ENCODE data around the gene CD47. TPM values are rescaled to one million over a fixed set of nuclear protein-coding genes. Genes with fewer than 3 reads are reported as not detected.
A peak's percentile ranks its signal among the peaks of the same experiment; 100 is the strongest.

The CD47 gene
- total RNA-seq, 2 experiments from 2014 or later = 58.6 to 104 TPM

- Mint-ChIP-seq H3K9me3 (ENCODE audit: low read depth) (peaks cover 6% of the 10 kb centered on the region), H3K36me3 (ENCODE audit: low read depth) (no peaks in the 10 kb centered on the region), H3K4me3 (no peak overlapping the region), H3K4me1 (peaks cover 42% of the 10 kb centered on the region), H3K27ac (peak overlapping the region; percentile 66), H3K27me3 (no peaks in the 10 kb centered on the region)
- ATAC-seq = peak; percentile 53
- intact Hi-C loops (cut with DNase I, micrococcal nuclease) = loop anchor here in 1 of 2 experiments (2.0 kb wide), 1 partner anchor 17 kb away; no protein-coding TSS in a partner anchor
- CTCF ChIA-PET = interaction anchor here (0.8 to 2.6 kb wide), 3 partner anchors 12 to 211 kb away, joined by 3 to 10 read pairs (median 7); no protein-coding TSS in a partner anchor
- peak; percentile 28 for DNase-seq
- POLR2A ChIA-PET = interaction anchor here (1.4 to 2.4 kb wide), 2 partner anchors 16 to 25 kb away, joined by 4 to 9 read pairs; no protein-coding TSS in a partner anchor
Observed at GRCh38 chr3:108117241-108117775, 26.5 kb upstream of the CD47 start.

GRCh38 chr3:108114423-108115065 lies 23.7 kb upstream of the CD47 start:
- Mint-ChIP-seq H3K36me3 (ENCODE audit: low read depth) (no peaks in the 10 kb centered on the region), H3K4me1 (peaks cover 27% of the 10 kb centered on the region), H3K27ac (no peak overlapping the region), H3K4me3 (no peak overlapping the region), H3K27me3 (no peaks in the 10 kb centered on the region), H3K9me3 (ENCODE audit: low read depth) (peaks cover 5% of the 10 kb centered on the region)
- ChIA-PET POLR2A (no interaction called here), CTCF (interaction anchor here (0.6 to 0.8 kb wide), 3 partner anchors 15 to 347 kb away, joined by 3 read pairs; no protein-coding TSS in a partner anchor)
- intact Hi-C loops (cut with DNase I, micrococcal nuclease) = no loop called here
- DNase-seq (no peak), ATAC-seq (no peak)

- peaks cover 2% of the 10 kb centered on the region for H3K9me3 Mint-ChIP-seq (ENCODE audit: low read depth)
- no peak for DNase-seq
- H3K36me3 Mint-ChIP-seq (ENCODE audit: low read depth) = no peaks in the 10 kb centered on the region
- H3K4me3 Mint-ChIP-seq = no peak overlapping the region
- H3K27me3 Mint-ChIP-seq = no peaks in the 10 kb centered on the region
- POLR2A ChIA-PET = no interaction called here
- intact Hi-C loops (cut with DNase I, micrococcal nuclease) = no loop called here
- no peak overlapping the region for H3K27ac Mint-ChIP-seq
- CTCF ChIA-PET = no interaction called here
- no peak for ATAC-seq
- H3K4me1 Mint-ChIP-seq = peaks cover 21% of the 10 kb centered on the region
Observed at GRCh38 chr3:108113975-108114374, 23.1 kb upstream of the CD47 start.

- ATAC-seq = no peak
- Mint-ChIP-seq H3K4me1 (peaks cover 4% of the 10 kb centered on the region), H3K27ac (no peak overlapping the region), H3K9me3 (ENCODE audit: low read depth) (no peaks in the 10 kb centered on the region), H3K4me3 (no peak overlapping the region), H3K27me3 (no peaks in the 10 kb centered on the region), H3K36me3 (ENCODE audit: low read depth) (no peaks in the 10 kb centered on the region)
- DNase-seq = no peak
- intact Hi-C loops (cut with DNase I, micrococcal nuclease) = no loop called here
- ChIA-PET POLR2A (no interaction called here), CTCF (no interaction called here)
Observed at GRCh38 chr3:108110934-108111333, 20.1 kb upstream of the CD47 start.

GRCh38 chr3:108108416-108108815 lies 17.6 kb upstream of the CD47 start:
- ATAC-seq (no peak), DNase-seq (no peak)
- peaks cover 4% of the 10 kb centered on the region for H3K4me1 Mint-ChIP-seq
- H3K27ac Mint-ChIP-seq = no peak overlapping the region
- ChIA-PET CTCF (interaction anchor here (0.8 to 1.8 kb wide), 2 partner anchors 16 to 48 kb away, joined by 3 to 6 read pairs; no protein-coding TSS in a partner anchor), POLR2A (no interaction called here)
- no peak overlapping the region for H3K4me3 Mint-ChIP-seq
- H3K27me3 Mint-ChIP-seq = no peaks in the 10 kb centered on the region
- no peaks in the 10 kb centered on the region for H3K9me3 Mint-ChIP-seq (ENCODE audit: low read depth)
- H3K36me3 Mint-ChIP-seq (ENCODE audit: low read depth) = no peaks in the 10 kb centered on the region
- intact Hi-C loops (cut with DNase I, micrococcal nuclease) = no loop called here

- POLR2A ChIA-PET = no interaction called here
- Mint-ChIP-seq H3K27me3 (no peaks in the 10 kb centered on the region), H3K9me3 (ENCODE audit: low read depth) (no peaks in the 10 kb centered on the region), H3K27ac (no peak overlapping the region), H3K4me1 (peaks cover 18% of the 10 kb centered on the region), H3K4me3 (no peak overlapping the region), H3K36me3 (ENCODE audit: low read depth) (no peaks in the 10 kb centered on the region)
- ATAC-seq = no peak
- DNase-seq = no peak
- intact Hi-C loops (cut with DNase I, micrococcal nuclease) = no loop called here
- CTCF ChIA-PET = interaction anchor here (2.3 kb wide), 1 partner anchor 11 kb away, joined by 10 read pairs; no protein-coding TSS in a partner anchor
Observed at GRCh38 chr3:108106449-108106848, 15.6 kb upstream of the CD47 start.

- H3K27ac Mint-ChIP-seq = no peak overlapping the region
- DNase-seq (no peak), ATAC-seq (no peak)
- ChIA-PET POLR2A (no interaction called here), CTCF (interaction anchor here (1.0 to 2.3 kb wide), 2 partner anchors 12 to 16 kb away, joined by 4 to 10 read pairs; no protein-coding TSS in a partner anchor)
- no peaks in the 10 kb centered on the region for H3K27me3 Mint-ChIP-seq
- no peaks in the 10 kb centered on the region for H3K36me3 Mint-ChIP-seq (ENCODE audit: low read depth)
- H3K4me1 Mint-ChIP-seq = peaks cover 23% of the 10 kb centered on the region
- H3K9me3 Mint-ChIP-seq (ENCODE audit: low read depth) = no peaks in the 10 kb centered on the region
- no peak overlapping the region for H3K4me3 Mint-ChIP-seq
- intact Hi-C loops (cut with DNase I, micrococcal nuclease) = no loop called here
Observed at GRCh38 chr3:108106031-108106430, 15.2 kb upstream of the CD47 start.

GRCh38 chr3:108103886-108104797 lies 13.3 kb upstream of the CD47 start:
- Mint-ChIP-seq H3K27ac (no peak overlapping the region), H3K36me3 (ENCODE audit: low read depth) (no peaks in the 10 kb centered on the region), H3K27me3 (no peaks in the 10 kb centered on the region), H3K4me1 (peaks cover 41% of the 10 kb centered on the region), H3K9me3 (ENCODE audit: low read depth) (no peaks in the 10 kb centered on the region), H3K4me3 (no peak overlapping the region)
- POLR2A ChIA-PET = no interaction called here
- DNase-seq (no peak), ATAC-seq (no peak)
- CTCF ChIA-PET = interaction anchor here (0.6 to 2.3 kb wide), 3 partner anchors 14 to 146 kb away, joined by 3 to 10 read pairs (median 3); no protein-coding TSS in a partner anchor
- intact Hi-C loops (cut with DNase I, micrococcal nuclease) = no loop called here

GRCh38 chr3:108103040-108103751 lies 12.4 kb upstream of the CD47 start:
- CTCF ChIA-PET = interaction anchor here (0.6 to 0.7 kb wide), 2 partner anchors 15 to 30 kb away, joined by 3 read pairs; no protein-coding TSS in a partner anchor
- intact Hi-C loops (cut with DNase I, micrococcal nuclease) = no loop called here
- Mint-ChIP-seq H3K4me3 (no peak overlapping the region), H3K27ac (no peak overlapping the region), H3K4me1 (peaks cover 43% of the 10 kb centered on the region), H3K9me3 (ENCODE audit: low read depth) (no peaks in the 10 kb centered on the region), H3K36me3 (ENCODE audit: low read depth) (no peaks in the 10 kb centered on the region), H3K27me3 (no peaks in the 10 kb centered on the region)
- POLR2A ChIA-PET = no interaction called here
- ATAC-seq (no peak), DNase-seq (no peak)

- Mint-ChIP-seq H3K9me3 (ENCODE audit: low read depth) (no peaks in the 10 kb centered on the region), H3K27ac (no peak overlapping the region), H3K36me3 (ENCODE audit: low read depth) (no peaks in the 10 kb centered on the region), H3K27me3 (no peaks in the 10 kb centered on the region), H3K4me1 (peaks cover 41% of the 10 kb centered on the region), H3K4me3 (no peak overlapping the region)
- intact Hi-C loops (cut with DNase I, micrococcal nuclease) = no loop called here
- POLR2A ChIA-PET = interaction anchor here (1.6 kb wide), 1 partner anchor 16 kb away, joined by 4 read pairs; no protein-coding TSS in a partner anchor
- no peak for ATAC-seq
- CTCF ChIA-PET = interaction anchor here (0.7 to 1.8 kb wide), 2 partner anchors 19 to 31 kb away, joined by 3 to 7 read pairs; no protein-coding TSS in a partner anchor
- DNase-seq = no peak
Observed at GRCh38 chr3:108102420-108103039, 11.7 kb upstream of the CD47 start.
